ENCODE results near the gene CEP128. TPM values are rescaled to one million over a fixed set of nuclear protein-coding genes. Genes with fewer than 3 reads are reported as not detected.

CEP128 gene
- polyA plus RNA-seq, 1 donor = 8.0 TPM

GRCh38 chr14:80902608-80903007 lies 38.9 kb downstream of the CEP128 start:
- DNase-seq = no peak

- no peak for DNase-seq
Observed at GRCh38 chr14:80901822-80902221, 39.7 kb downstream of the CEP128 start.

DNA sequence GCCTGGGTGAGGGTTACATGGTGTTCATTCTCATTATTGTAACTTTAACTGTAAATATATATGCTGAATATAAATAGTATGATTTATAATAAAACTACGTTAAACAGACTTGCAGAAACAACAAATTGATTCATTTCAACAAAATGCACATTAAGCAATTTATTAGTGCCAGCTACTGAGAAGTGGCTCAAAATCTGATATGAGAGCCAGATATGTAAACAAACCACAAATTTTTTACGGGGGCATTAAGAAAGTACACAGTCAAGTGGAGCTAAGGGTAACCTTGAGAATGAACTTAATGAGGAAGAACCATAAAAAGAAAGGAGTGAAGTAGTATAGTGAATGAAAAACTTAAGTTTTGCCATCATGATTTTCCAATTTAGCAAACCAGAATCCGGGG lies 40.3 kb downstream of the CEP128 start:
- DNase-seq = no peak

- DNase-seq = no peak
Observed at GRCh38 chr14:80872645-80873044, 68.9 kb downstream of the CEP128 start.

DNA sequence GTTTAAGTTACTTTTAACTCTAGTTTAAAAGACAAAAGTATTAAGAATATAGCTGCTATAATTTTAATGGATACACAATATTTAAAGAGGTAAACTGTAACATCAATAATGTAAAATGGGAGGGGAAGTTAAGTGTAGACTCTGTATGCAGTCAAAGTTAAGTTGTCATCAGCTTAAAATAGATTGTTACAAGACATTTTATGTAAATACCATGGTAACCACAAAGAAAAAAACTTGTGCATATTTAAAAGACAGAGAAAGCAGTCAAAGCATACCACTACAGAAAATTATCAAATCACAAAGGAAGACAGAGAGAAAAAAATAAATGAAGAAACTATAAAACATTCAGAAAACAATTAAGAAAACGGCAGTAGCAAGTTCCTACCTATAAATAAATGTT lies 73.3 kb downstream of the CEP128 start:
- no peak for DNase-seq

GRCh38 chr14:80867798-80868197 lies 73.7 kb downstream of the CEP128 start:
- DNase-seq = no peak

- no peak for DNase-seq
Observed at GRCh38 chr14:80867091-80867490, 74.4 kb downstream of the CEP128 start.

GRCh38 chr14:80865565-80865964 lies 76.0 kb downstream of the CEP128 start:
- no peak for DNase-seq

DNA sequence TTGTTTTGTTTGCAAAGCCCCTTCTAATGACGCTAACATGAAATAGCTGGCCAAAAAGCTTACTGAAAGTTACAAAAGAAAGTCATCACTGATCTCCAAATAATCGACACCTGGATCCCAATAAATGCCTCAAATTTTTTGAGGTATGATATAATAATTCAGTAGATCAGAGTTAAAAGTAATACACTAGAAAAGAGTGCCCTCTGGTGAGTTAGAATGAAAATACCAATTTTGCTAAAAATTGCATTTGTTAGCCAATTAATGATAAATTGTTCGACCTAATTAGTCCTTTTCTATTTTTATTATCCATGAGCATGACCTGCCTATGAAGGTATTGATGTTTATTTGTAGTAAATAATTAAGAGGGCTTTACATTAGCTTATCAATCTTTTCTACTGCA lies 78.6 kb downstream of the CEP128 start:
- no peak for DNase-seq

DNA sequence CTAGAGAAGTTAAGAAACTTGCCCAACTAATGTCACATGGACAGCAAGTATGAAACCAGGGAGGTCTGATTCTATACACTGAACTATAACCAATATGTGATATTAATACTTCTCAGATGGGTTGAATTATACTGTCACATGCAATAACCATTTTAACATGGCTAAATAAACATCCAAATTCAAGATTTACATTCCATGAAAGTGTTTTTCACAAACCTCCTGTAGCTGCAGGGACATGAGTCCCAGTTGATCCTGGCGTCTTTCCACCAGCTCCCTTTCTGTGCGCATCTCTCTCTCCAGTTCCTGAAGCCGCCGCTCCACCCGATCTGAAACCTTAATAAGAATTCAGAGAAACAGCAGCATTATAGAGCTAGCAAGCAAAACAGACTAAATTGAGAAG lies 79.0 kb downstream of the CEP128 start:
- DNase-seq = no peak

DNA sequence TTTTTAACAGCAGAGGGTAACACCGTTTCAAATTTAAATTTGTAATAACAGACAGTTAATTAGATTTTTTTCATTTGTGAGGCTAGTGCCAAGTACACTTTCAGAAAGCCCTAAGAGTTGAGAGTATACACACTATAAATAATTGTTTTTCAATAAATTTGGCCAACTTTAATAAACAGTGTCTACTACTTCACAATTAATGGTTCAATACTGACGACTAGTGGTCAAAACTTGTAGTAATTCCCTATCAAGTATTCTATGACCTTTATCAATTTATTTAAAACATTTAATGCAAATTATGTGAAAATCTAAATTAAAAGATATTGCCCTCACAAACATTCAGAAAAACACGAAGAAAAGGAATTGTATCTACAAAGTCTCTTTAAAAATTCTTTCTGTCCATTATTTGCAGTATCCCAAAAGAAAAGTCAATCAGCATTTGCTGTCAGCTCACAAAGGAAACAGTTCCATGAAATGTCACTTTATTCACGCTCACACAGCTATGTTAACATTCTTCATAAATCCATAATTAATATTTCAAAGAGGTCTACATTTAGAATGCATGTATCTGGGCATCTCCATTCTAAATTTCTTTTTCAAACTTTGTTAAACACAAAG lies 91.2 kb downstream of the CEP128 start:
- peak; percentile 26 for DNase-seq

DNA sequence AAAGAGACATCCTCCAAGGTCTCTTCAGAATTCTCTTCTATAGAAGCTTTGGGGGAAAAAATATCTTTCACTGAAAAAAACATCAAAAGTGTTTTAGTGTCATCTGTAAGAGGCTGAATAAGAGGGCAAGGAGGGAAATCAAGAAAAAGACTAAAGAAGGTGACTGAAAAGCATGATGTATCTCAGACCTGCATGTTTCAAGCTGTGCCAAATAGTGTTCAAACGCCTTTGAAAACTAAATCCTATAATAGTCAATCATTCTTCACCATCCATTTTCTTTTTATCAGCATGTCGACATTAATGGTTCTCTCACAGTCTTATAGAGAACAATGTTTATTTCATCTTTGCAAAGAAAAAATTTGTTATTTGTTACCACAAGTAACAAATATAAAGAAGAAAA lies 94.5 kb downstream of the CEP128 start:
- no peak for DNase-seq

DNA sequence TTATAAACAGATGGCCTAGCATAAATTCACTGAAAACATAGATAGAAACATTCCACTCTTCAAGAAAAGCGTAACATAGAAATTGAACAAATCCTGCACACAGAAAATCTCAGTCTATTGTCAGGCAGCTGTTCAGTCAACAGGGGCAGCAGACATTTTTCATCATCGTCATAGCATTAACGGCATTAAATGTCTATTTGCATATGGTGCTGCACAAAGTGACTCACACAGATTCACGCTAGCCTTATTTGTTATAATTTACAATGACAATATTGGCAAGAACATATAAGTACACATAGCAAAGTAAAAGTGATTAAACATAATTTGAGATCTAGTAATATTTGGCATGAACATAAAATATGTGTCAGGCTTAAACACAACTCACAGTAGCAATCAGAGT lies 95.7 kb downstream of the CEP128 start:
- no peak for DNase-seq

GRCh38 chr14:80844872-80845271 lies 96.7 kb downstream of the CEP128 start:
- no peak for DNase-seq

- DNase-seq = no peak
Observed at GRCh38 chr14:80839743-80840142, 101.8 kb downstream of the CEP128 start.

DNA sequence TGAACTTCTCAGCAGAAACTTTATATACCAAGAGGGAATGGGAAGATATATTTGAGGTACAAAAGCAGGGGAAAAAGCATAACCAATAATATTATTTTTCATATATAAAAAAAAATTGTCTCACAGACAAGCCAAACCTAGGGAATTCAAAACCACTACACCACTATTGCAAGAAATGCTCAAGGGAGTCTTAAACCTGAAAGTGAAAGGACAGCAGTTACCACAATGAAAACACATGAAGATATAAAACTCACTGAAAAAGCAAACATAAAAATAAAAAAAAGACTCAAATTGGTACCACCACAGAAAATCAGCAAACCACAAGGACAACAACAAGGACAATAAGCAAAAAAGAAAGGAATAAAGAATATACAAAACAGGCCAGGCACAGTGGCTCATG lies 131.9 kb downstream of the CEP128 start:
- no peak for DNase-seq

- no peak for DNase-seq
Observed at GRCh38 chr14:80805136-80805535, 136.4 kb downstream of the CEP128 start.

DNA sequence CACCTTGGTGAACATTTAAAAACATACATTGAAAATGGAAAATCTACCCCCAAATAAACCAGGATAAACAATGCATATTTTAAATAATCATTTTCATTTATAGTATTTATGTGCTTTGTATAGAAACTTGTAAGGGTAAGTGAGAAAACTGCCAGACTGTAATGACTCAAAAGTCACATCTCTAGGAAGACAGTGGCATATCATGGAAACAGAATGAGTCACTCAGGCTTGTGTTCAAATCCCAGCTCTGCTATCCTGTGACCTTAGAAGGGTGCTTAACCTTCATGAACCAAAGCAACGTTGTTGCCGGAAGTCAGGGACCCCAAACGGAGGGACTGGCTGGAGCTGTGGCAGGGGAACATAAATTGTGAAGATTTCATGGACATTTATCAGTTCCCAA lies 142.7 kb downstream of the CEP128 start:
- no peak for DNase-seq

GRCh38 chr14:80798211-80798610 lies 143.3 kb downstream of the CEP128 start:
- no peak for DNase-seq

- no peak for DNase-seq
Observed at GRCh38 chr14:80792771-80793170, 148.8 kb downstream of the CEP128 start.

DNA sequence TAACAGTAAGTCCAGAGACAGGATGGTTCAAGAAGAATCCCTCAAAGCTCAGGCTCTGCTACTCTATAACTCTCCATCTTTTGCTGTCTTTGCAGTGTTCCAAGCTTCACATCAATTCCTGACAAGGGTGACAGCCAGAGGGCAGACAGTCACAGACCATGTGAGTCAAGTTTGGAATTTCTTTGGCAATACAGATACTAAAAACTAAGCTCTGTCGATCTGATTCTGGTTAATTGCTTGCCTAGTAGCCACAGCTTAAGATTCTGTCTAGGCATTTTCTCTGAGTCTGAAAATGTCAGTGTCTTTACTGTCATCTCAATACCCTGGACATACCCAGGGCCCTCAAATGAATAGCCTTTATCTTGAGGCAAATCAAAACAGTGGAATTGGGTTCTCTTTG lies 153.7 kb downstream of the CEP128 start:
- no peak for DNase-seq

- DNase-seq = no peak
Observed at GRCh38 chr14:80784820-80785219, 156.7 kb downstream of the CEP128 start.

- DNase-seq = no peak
Observed at GRCh38 chr14:80781972-80782367, 159.6 kb downstream of the CEP128 start.

DNA sequence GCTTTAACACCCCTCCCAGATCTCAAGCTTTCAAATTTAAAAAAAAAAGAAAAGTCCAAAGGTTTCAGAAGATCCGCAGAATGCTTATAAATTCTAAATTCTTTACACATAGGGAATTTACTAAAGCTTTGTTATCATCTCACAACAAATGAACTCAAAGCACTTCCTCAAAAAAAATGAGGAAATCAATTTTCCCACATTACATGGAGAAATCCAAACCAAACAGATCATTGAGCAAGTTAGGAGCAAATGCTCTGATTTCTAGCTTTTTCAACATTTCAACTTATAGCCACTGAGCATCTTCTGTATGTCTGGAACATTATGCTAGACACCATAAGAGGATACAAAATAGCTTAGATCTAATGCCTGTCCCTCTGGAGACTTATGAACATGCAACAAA lies 161.0 kb downstream of the CEP128 start:
- DNase-seq = no peak

GRCh38 chr14:80776657-80777056 lies 164.9 kb downstream of the CEP128 start:
- no peak for DNase-seq

Measured in left kidney (tissue), 2 donors.